HG03571 (cell line): ENCODE measurements around the gene E4F1.
A peak's percentile ranks its signal among the peaks of the same experiment; 100 is the strongest.

Experiments
- ATAC-seq: cut with Tn5 transposase; IDR thresholded peaks from one replicate; pipeline ENCODE4 v1.9.1; 2021; ENCODE audit not compliant: unreplicated experiment

The E4F1 gene

GRCh38 chr16:2223221-2223941, at the start of gene E4F1:
Gene E4F1, plus strand, starts transcription at chr16:2223591. Its CDS starts 23 bp downstream, at chr16:2223614.
- ATAC-seq, result peak; percentile 88

GRCh38 chr16:2173916-2174315, 49.5 kb upstream of the E4F1 start:
- no peak for ATAC-seq

- no peak for ATAC-seq
These were observed 48.8 kb upstream of the E4F1 start for GRCh38 chr16:2174396-2175131.

- no peak for ATAC-seq
These were observed 47.9 kb upstream of the E4F1 start for GRCh38 chr16:2175454-2175853.

- ATAC-seq, result no peak
These were observed 47.3 kb upstream of the E4F1 start for GRCh38 chr16:2176047-2176446.

GRCh38 chr16:2177101-2177500, 46.3 kb upstream of the E4F1 start:
- ATAC-seq, result no peak

- no peak for ATAC-seq
These were observed 45.8 kb upstream of the E4F1 start for GRCh38 chr16:2177561-2177960.

GRCh38 chr16:2178321-2179106, 44.9 kb upstream of the E4F1 start:
- no peak for ATAC-seq

- ATAC-seq, result no peak
These were observed 44.3 kb upstream of the E4F1 start for GRCh38 chr16:2179107-2179501.

GRCh38 chr16:2179576-2179975, 43.8 kb upstream of the E4F1 start:
- no peak for ATAC-seq

- ATAC-seq, result no peak
These were observed 42.9 kb upstream of the E4F1 start for GRCh38 chr16:2180461-2180860.

- no peak for ATAC-seq
These were observed 42.1 kb upstream of the E4F1 start for GRCh38 chr16:2180962-2181923.

- ATAC-seq, result no peak
These were observed 41.4 kb upstream of the E4F1 start for GRCh38 chr16:2181952-2182351.

GRCh38 chr16:2183671-2184070, 39.7 kb upstream of the E4F1 start:
- ATAC-seq, result no peak

- no peak for ATAC-seq
These were observed 39.0 kb upstream of the E4F1 start for GRCh38 chr16:2184346-2184745.

- no peak for ATAC-seq
These were observed 38.4 kb upstream of the E4F1 start for GRCh38 chr16:2184962-2185361.

GRCh38 chr16:2186064-2186463, 37.3 kb upstream of the E4F1 start:
- ATAC-seq, result no peak

- ATAC-seq, result no peak
These were observed 36.9 kb upstream of the E4F1 start for GRCh38 chr16:2186505-2186904.

GRCh38 chr16:2187212-2187611, 36.2 kb upstream of the E4F1 start:
- ATAC-seq, result no peak

GRCh38 chr16:2188395-2188794, 35.0 kb upstream of the E4F1 start:
- ATAC-seq, result no peak
